GM12892 (cell line): ENCODE data around the gene SH3TC2.

ENCODE experiments used
- POLR2A ChIP-seq: IDR thresholded peaks from 2 replicates; pipeline ENCODE4 v1.6.1; 2011; ENCODE audit warnings: low read depth, low read length, control low read depth
- POLR2AphosphoS5 ChIP-seq: IDR thresholded peaks from 2 replicates; pipeline ENCODE4 v1.6.1; 2011; ENCODE audit warnings: low read depth, low read length, control low read depth
- TAF1 ChIP-seq: IDR thresholded peaks from 2 replicates; pipeline ENCODE4 v1.6.1; 2011; ENCODE audit warnings: low read depth, mild to moderate bottlenecking, control low read depth, low read length, borderline replicate concordance

- TF ChIP-seq POLR2A (no peak), POLR2AphosphoS5 (no peak), TAF1 (no peak)
These were observed 55.7 kb downstream of the SH3TC2 start for GRCh38 chr5:149007174-149007573.
